Stimulated activated CD8-positive, alpha-beta memory T cell treated with anti-CD3 and anti-CD28 coated beads, Interleukin-2, amount 100 ng/mL, for 48 hours (primary cell): Measurements from ENCODE around the gene IMMP1L.

Source experiments
- DNase-seq, 2 donors: peaks; one replicate each; pipeline ENCODE4 v3.0.0-alpha.2; 2020; ENCODE audit warnings: low read depth in 2 of 2

IMMP1L gene

GRCh38 chr11:31397239-31397834 lies 112.1 kb downstream of the IMMP1L start:
- no peak for DNase-seq

DNA sequence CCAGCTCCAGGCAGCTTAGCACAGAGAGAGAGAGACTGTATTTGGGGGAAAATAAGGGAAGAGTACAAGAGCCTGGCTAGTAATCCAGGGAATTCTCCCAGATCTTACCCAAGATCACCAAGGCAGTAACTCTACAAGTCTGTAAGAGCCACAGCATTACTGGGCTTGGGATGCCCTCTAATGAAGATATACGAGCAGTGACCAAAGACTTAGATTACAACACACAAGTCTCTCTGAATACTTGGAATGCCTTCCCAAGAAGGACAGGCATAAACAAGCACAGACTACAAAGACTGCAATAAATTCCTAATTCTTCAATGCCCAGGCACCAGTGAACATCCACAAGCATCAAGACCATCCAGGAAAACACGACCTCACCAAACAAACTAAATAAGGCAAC lies 122.0 kb downstream of the IMMP1L start:
- DNase-seq, result no peak

DNA sequence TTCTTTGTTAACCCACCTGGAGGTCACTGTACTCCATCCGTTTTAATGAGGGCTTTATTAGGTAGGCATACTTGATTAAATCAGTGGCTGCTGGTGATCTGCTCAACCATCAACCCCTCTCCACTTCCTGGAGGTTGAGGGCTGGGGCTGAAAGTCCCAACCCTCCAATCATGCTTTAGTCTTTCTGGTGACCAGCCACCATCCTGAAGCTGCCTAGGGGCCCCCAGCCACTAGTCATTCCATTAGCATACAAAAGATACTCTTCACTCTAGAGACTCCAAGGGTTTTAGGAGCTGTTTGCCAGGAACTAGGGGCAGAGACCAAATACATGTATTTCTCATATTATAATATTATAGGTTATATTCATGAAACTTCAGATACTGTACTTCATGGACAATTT lies 126.3 kb downstream of the IMMP1L start:
- DNase-seq, result no peak
